GM18505 (cell line): Measurements from ENCODE around the gene NPSR1.
"Not testable (repeated sequence)": the region's sequence is repeated elsewhere in the genome, so short reads cannot be mapped to it uniquely, and the experiment has no call there.

ENCODE experiments used
- ATAC-seq: cut with Tn5 transposase; IDR thresholded peaks from one replicate; pipeline ENCODE4 v1.9.1; 2021; ENCODE audit not compliant: unreplicated experiment
- POLR2A ChIP-seq: IDR thresholded peaks from 4 replicates; pipeline ENCODE4 v1.6.1; 2011; ENCODE audit warnings: borderline replicate concordance; ENCODE audit not compliant: insufficient read depth, insufficient read length; ENCODE audit errors: extremely low read depth

NPSR1 gene, protein sequence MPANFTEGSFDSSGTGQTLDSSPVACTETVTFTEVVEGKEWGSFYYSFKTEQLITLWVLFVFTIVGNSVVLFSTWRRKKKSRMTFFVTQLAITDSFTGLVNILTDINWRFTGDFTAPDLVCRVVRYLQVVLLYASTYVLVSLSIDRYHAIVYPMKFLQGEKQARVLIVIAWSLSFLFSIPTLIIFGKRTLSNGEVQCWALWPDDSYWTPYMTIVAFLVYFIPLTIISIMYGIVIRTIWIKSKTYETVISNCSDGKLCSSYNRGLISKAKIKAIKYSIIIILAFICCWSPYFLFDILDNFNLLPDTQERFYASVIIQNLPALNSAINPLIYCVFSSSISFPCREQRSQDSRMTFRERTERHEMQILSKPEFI

DNA sequence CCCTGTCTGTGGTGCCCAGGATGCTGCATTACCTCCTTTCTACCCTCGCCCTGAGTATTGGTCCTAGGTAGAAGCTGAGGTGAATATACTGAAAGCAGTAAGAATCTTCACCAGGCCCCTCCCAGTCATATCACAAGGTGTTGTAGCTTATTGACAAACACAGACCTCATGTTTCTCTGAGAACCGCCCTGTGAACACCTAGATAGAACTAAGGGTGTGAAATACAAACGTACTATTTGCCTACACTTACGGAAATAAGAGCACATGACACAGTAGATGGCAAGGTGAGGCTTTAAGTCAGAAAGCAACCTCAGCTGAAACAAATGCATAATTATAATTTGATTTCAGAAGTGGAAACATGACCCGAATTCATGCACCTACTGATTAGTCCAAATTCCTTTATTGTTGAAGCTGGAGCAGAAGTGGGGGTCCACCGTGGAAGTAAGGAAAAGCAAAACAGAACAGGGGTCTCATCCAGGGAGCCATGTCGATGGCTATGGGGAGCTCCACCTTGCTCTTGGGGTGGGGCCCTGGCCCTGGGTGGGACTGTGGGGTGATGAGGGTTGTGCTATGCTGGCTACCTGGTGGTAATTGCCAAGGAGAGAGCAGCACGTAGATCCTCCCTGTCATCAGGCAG, at the start of gene NPSR1:
TSS of gene NPSR1 (plus strand) at position 587 of the 637 bp plus-strand sequence. CDS start 195 bp downstream, outside the sequence.
- TF ChIP-seq POLR2A = no peak

DNA sequence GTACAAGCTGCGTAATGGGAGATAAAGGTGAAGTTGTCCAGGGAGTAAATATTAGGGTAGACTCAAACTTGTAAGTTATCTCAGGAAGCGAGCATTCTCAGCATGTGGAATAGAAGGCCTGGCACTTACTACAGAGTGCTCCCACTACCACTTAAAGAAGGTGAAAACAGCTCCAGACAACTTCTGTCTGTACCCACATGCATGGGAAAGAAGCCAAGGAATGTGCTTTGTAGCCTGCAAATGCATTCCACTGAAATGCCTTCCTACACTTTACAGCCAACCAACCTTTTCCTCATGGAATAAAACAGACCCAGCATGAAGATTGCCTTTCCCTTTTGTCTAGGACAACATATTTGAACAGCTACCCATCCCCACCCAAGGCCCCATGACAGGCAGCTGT, 45.4 kb upstream of the NPSR1 start:
- TF ChIP-seq POLR2A = no peak
- no peak for ATAC-seq

More for the DNA sequence above, at the start of gene NPSR1:
- ATAC-seq = no peak

DNA sequence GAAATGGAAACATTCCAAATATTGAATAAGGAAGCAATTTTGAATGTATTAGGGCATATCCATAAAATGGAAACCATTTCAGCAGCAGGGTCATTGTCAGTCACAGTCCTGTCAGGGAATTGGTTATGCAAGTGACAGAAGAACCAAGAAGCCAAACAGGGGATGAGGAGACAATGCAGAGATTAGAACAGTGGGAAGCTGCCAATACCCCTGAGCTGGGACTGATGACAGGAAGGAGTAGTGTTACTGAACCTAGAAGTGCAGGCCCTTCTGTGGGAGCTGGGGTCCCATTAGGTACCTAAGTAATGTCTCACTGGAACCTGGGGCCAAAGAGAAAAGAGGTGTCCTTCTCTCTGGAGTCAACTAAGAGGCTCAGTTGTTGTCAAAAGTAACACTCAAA, 37.6 kb upstream of the NPSR1 start:
- ATAC-seq = no peak
- TF ChIP-seq POLR2A = no peak

DNA sequence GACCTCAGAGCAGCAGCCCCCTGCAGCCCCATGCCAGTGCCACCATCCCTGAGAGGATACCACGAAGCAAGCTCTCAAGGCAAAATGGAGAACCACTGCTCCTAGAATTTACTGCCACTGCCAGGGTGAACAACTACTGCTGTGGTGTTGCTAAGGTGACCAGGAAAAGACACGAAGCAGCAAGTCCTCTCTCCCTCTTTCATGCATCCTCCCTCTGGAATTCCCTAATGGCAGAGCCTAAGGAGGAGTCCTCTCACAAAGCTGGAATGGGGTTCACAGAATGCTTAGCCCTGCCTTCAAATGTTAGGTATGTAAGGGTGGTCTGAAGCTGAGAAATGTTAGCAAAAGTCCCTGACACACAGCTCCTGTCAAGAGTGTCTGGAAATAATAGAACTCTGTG, 35.8 kb upstream of the NPSR1 start:
- TF ChIP-seq POLR2A = no peak
- ATAC-seq = no peak

DNA sequence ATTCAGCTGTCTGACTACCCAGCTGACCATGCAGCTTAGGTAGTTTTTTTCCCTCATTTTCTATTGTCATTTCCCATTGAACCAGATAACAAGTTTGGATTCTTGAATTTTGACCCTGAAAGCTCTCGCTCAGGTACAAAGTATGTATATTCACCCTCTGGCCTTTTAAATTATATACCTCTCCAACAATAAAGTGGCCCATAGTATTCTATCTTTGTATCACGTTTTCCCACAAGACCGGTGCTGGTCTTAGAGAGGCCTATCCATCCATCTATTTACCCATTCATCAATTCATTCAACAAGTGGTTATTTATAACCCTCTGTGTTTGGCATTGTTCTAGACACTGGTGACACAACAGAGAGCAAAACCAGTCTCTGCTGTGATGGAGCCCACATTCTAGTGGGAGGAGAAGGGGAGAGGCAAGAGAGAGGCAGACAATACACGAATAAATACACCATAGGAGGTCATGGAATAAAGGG, 35.2 kb upstream of the NPSR1 start:
- no peak for ATAC-seq
- no peak for TF ChIP-seq POLR2A

DNA sequence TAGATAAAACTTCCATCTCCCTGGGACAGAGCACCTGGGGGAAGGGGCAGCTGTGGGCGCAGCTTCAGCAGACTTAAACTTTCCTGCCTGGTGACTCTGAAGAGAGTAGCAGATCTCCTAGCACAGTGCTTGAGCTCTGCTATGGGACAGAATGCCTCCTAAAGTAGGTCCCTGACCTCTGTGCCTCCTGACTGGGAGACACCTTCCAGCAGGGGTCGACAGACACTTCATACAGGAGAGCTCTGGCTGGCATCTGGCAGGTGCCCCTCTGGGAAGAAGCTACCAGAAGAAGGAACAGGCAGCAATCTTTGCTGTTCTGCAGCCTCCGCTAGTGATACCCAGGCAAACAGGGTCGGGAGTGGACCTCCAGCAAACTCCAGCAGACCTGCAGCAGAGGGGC, 29.4 kb upstream of the NPSR1 start:
- not testable (repeated sequence) for ATAC-seq

DNA sequence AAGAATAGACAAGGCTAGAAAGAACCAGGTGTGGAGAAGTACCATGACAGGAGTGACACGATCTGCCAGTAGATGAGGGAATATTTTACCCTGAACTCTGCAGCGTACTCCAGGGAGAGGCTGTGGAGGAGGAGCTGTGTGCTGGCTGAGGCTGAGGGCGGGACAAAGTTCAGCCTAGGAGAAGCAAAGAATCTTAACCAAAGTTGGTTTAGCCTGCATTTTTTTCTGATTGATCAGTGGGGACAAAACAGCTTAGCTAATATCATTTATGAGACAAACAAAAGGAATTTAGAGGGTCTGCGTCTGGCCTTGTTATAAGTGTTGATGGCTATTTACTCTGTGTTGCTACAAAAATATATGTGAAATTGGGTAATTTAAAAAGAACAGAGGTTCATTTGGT, 5.2 kb upstream of the NPSR1 start:
- no peak for ATAC-seq

DNA sequence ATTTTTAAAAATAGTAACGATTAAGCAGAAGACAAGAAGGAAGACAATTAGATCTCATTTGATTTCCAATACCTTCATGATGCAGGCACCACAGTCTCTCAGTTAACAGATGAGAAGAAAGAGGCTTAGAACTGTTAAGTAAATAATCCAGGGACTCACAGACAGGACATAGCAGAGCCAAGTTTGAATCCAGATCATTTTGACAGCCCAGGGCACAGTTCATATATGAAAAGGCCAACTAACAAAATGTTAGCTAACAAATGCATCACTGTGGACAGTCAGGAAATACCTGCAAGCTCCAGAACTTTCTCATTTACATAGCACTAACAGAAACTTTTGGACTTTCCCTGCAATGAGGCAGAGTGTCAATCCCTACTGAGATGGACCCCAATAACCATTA, 4.2 kb upstream of the NPSR1 start:
- no peak for TF ChIP-seq POLR2A
- ATAC-seq = no peak

More for the DNA sequence above, 5.2 kb upstream of the NPSR1 start:
- TF ChIP-seq POLR2A = no peak

DNA sequence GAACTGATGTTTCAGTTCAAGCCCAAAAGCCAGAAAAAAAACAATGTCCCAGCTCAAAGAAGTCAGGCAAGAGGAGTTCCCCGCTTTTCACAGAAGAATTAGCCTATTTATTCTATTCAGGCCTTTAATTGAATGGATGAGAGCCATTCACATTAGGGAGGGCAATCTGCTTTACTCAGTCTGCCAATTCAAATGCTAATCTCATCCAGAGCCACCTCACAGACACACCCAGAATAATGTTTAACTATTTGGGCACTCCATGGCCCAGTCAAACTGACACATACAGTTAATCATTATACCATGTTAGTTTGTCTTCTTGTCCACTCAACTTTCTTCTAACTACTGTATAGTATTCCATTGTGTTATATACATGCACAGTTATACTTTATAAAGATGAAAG, 2.6 kb upstream of the NPSR1 start:
- no peak for TF ChIP-seq POLR2A
- ATAC-seq = no peak

DNA sequence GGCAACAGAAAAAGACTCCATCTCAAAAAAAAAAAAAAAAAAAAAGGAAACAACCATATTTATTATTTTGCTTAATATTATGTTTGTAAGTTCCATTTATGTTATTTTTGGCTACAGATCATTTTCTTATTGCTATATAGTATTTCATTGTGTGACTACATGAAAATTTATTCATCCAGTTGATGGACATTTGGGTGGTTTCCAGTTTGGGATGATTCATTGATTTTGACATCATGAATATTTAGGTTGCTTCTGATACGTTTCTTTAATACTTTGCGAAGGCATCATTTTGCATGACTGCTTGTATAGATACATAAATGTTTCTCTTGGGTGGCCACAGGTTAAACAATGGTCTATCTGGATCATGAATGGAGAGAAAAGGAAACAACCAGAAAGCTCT, 2.0 kb upstream of the NPSR1 start:
- ATAC-seq = no peak
- no peak for TF ChIP-seq POLR2A

DNA sequence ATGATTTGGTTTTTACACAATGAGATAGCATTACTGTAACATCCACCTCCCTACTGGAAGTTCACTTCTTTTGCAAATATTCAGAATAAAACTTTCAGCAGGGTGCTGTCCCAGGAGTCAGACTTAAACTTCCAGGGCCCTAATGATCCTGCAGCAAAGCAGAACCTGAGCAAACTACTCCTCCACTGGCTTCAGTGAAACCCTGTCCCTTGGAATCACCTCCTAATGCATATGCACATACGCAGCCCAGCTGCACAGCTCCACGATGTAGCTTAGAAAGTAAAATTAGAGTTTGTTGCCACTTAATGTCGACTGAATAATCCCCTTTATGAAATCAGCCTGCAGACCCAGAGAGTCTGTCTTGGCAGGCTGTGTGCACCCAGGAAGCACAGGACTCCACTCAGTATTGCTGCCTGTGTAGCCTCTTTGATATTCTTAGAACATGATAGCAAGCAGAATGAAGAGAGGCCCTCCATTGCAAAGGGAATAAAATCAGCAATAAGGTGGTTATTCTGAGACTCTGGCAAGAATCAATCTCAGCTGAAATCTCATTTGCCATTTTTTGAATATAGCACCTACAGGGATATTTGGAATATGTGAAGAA, 1.6 kb downstream of the NPSR1 start:
- no peak for TF ChIP-seq POLR2A
- ATAC-seq = no peak

DNA sequence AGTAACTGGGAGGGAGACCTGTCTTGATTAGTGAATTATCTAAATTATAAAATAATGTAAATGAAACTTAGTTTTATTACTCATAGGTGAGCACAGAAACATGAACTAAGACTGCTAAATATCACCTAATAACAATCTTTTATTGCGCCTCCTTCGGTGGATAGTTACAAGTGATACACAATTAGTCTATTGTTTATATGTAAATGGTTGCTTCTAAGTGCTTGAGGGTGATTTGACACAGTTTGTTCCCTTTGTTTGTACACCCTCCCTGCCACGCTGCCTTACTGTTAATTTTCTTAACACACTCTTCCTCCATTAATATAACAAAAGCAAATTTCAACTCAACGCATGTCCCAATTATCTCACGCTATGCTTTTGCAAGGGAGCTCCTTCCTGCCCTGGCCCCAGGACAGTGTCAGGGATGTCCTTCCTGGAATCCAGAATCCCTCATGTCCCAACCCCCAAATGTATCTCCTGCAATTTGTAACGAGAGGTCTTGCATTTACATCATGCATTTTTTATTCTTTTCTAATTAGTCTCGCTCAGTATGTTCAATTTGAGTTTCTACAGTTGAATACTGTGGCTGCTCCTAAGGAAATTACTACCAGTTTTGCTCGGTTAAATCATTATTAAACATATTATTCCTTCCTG, 4.2 kb downstream of the NPSR1 start:
- no peak for ATAC-seq
- no peak for TF ChIP-seq POLR2A

DNA sequence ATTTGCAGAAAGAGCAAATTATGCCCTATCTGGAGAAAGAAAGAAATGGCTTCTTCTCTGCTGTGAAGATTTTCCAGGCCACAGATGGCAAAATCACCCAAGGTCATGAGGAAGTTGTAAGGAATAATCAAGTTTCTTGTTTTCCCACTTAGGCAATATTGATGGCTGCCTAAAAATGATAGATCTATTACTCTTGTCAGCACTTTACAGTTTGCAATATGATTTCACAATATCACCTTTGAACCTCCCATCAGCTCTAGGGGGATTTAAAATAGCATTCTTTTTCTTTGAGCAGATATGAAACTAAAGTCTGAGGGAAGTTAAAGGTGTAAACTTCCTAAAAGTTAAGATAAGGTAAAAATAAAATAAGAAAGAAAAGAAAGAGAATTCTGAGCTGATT, 6.7 kb downstream of the NPSR1 start:
- no peak for ATAC-seq
- TF ChIP-seq POLR2A = no peak
